ENCODE measurements around the gene NPAS3.

- TF ChIP-seq CTCF (IDR thresholded peaks at IDR 0.05) (no peak), POLR2A (IDR thresholded peaks at IDR 0.05) (no peak)
Measured at GRCh38 chr14:33642080-33642479, 703.4 kb downstream of the NPAS3 start.
